Lower leg skin (tissue), 3 donors: ENCODE measurements around the gene TLDC2.

Source experiments
- CTCF ChIP-seq, 3 donors: fragments of 450-650 bp; IDR thresholded peaks; one replicate each; pipeline ENCODE4 v1.5.1; 2016; ENCODE audit warnings: antibody characterized with exemption in 3 of 3, mild to moderate bottlenecking in 3 of 3, moderate library complexity in 2 of 3
- POLR2A ChIP-seq, 2 donors: fragments of 450-650 bp; IDR thresholded peaks; one replicate each; pipeline ENCODE4 v1.6.1; 2016 to 2017; ENCODE audit warnings: antibody characterized with exemption in 2 of 2, mild to moderate bottlenecking in 1 of 2, moderate library complexity in 1 of 2

- TF ChIP-seq POLR2A (IDR thresholded peaks at IDR 0.05) (no peak), CTCF (IDR thresholded peaks at IDR 0.05) (no peak)
These were observed 39.2 kb upstream of the TLDC2 start for GRCh38 chr20:36836591-36837269.
